MCF 10A (cell line): ENCODE measurements around the gene DGCR6L. TPM values are rescaled to one million over a fixed set of nuclear protein-coding genes. Genes with fewer than 3 reads are reported as not detected.
A peak's percentile ranks its signal among the peaks of the same experiment; 100 is the strongest.
"Not testable (repeated sequence)": the region's sequence is repeated elsewhere in the genome, so short reads cannot be mapped to it uniquely, and the experiment has no call there.

Experiments
- BruUV-seq: library from RNA; stranded (reverse); fragments of 400-500 nt; replicated peaks from 2 replicates; lab custom pipeline; 2021; lab: Mats Ljungman, UMichigan
- CTCF ChIA-PET: fragments of 300-600 bp; sonication (Branson Sonifier 250); formaldehyde crosslinking; extraction: SDS; loops from one replicate; lab custom pipeline; 2021; ENCODE audit warnings: antibody characterized with exemption, inconsistent platforms; lab: Yijun Ruan, JAX
- POLR2A ChIA-PET: fragments of 300-600, 350-650 bp; sonication (Branson Sonifier 250); formaldehyde crosslinking; extraction: SDS; loops from one replicate; lab custom pipeline; 2020; ENCODE audit warnings: antibody characterized with exemption, inconsistent platforms; lab: Yijun Ruan, JAX
- DNase-seq: peaks from one replicate; pipeline ENCODE4 v3.0.0-alpha.2; 2018; ENCODE audit not compliant: unreplicated experiment
- H3K27ac Mint-ChIP-seq: one replicate; pipeline ENCODE4 v1.8.0; 2022; ENCODE audit warnings: mild to moderate bottlenecking, low read depth, mixed read lengths; ENCODE audit not compliant: unreplicated experiment
- H3K27me3 Mint-ChIP-seq: one replicate; pipeline ENCODE4 v1.8.0; 2022; ENCODE audit warnings: mixed read lengths; ENCODE audit not compliant: insufficient read depth, unreplicated experiment
- H3K36me3 Mint-ChIP-seq: one replicate; pipeline ENCODE4 v1.8.0; 2022; ENCODE audit warnings: mild to moderate bottlenecking, moderate library complexity, mixed read lengths; ENCODE audit not compliant: insufficient read depth, unreplicated experiment
- H3K4me1 Mint-ChIP-seq: one replicate; pipeline ENCODE4 v1.8.0; 2022; ENCODE audit warnings: mixed read lengths; ENCODE audit not compliant: insufficient read depth, unreplicated experiment
- H3K4me3 Mint-ChIP-seq: one replicate; pipeline ENCODE4 v1.8.0; 2022; ENCODE audit warnings: mild to moderate bottlenecking, moderate library complexity, mixed read lengths; ENCODE audit not compliant: unreplicated experiment
- H3K9me3 Mint-ChIP-seq: one replicate; pipeline ENCODE4 v1.8.0; 2022; ENCODE audit warnings: mixed read lengths; ENCODE audit not compliant: unreplicated experiment
- intact Hi-C: fragments of 100-400 bp; cut with micrococcal nuclease; formaldehyde crosslinking; loops from 2 replicates; pipeline ENCODE4 v1.14.1; 2022
- total RNA-seq: library from RNA; stranded (reverse); gene quantifications from 2 replicates; pipeline ENCODE4 v1.2.3, GENCODE V29; 2022
- TF ChIP-seq, protein P1 (sequence below): fragments of 200-600 bp; IDR thresholded peaks from one replicate; pipeline ENCODE4 v1.8.0; 2022; ENCODE audit warnings: antibody characterized with exemption, mild to moderate bottlenecking; ENCODE audit not compliant: unreplicated experiment

Gene DGCR6L
- total RNA-seq, 1 experiment from 2014 or later: 36.4 TPM

DNA sequence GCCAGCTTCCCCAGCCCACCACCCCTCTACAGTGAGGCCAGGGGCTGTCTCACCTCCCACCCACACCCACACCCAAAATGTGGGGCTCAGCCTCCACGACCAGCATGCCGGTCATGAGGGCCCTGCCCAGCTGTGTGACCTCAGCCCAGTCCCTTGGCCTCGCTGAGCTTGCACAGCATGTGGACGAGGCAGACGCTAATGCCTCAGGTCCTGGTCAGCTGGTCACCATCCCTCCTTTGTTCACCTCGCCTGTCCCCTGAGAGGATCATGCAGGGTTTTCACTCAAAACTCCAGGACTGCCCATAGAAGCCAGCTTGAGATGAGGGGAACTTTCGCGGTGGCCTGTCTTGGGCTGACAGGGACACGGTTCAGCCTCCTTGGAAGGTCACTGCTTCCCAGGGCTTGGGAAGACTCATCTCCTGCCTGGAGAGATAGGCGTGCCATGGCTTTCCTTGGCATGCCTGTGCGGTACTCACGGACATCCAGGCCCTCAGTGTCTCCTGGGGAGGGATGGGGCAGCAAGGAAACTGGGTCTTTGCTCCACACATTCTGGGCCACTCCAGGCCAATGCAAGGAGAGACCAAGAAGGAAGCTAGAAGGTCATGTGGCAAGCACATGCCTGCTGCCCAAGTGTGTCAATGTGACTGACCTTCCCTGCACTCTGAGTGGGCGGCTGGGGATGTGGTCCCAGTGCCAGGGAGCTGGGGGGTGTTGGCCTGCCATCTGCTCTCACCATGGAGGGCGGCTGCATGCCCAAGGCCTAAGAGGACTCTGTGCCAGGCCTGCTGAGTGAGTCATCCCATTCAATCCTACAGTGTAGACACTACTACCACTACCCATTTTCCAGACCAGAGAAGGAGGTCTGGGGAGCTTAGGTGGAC is 48.5 kb downstream of the DGCR6L start:
- no peak overlapping the region for H3K4me3 Mint-ChIP-seq
- POLR2A ChIA-PET: no interaction called here
- no peak for DNase-seq
- BruUV-seq: no TSS peak
- H3K9me3 Mint-ChIP-seq: no peaks in the 10 kb centered on the region
- intact Hi-C loops: no loop called here
- H3K27me3 Mint-ChIP-seq: no peaks in the 10 kb centered on the region
- CTCF ChIA-PET: no interaction called here
- no peaks in the 10 kb centered on the region for H3K36me3 Mint-ChIP-seq
- no peaks in the 10 kb centered on the region for H3K4me1 Mint-ChIP-seq
- H3K27ac Mint-ChIP-seq: no peak overlapping the region
- TF ChIP-seq, protein P1, sequence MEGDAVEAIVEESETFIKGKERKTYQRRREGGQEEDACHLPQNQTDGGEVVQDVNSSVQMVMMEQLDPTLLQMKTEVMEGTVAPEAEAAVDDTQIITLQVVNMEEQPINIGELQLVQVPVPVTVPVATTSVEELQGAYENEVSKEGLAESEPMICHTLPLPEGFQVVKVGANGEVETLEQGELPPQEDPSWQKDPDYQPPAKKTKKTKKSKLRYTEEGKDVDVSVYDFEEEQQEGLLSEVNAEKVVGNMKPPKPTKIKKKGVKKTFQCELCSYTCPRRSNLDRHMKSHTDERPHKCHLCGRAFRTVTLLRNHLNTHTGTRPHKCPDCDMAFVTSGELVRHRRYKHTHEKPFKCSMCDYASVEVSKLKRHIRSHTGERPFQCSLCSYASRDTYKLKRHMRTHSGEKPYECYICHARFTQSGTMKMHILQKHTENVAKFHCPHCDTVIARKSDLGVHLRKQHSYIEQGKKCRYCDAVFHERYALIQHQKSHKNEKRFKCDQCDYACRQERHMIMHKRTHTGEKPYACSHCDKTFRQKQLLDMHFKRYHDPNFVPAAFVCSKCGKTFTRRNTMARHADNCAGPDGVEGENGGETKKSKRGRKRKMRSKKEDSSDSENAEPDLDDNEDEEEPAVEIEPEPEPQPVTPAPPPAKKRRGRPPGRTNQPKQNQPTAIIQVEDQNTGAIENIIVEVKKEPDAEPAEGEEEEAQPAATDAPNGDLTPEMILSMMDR: no peak

DNA sequence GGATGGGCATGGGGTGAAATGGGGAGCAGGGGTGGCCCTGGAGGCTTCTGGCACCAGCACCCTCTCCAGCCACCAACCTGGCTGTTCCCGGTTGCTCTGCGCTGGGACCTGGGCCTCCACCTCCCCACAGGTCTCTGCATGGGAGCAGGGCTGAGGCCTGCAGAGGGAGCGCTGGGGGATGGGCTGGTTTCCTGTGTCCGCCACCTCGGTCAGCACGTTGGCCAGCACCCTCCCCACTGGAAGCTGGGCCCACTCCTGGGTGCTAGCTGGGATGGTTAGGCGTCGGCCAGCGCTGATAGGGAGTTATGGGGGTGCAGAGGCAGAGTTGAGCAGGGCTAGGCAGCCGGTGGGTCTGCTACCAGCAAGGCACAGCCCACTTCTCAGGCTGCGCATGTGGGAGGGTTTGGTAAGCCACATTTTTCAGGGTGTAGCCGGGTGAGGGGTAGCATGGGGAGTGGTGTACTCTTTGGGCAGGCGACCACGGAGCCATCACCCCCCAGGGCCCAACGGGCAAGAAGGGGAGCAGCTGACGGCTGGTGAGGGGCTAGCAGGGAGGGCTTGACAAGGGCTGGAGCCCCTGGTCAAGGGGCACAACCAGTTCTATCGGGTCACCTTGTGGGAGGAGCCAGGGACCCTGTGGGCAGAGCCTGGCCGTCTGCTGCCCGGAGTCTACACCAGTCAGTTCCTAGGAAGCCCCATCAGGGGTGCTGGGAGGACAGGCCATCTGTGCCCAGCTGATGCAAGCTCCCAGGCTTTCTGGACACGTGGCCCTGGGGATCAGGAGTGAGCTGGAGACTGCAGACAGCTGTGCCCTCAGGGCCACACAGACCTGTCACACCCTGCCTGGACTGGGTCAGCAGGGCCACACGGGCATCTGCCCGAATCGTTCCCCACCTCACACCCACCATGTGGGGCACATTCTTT is 49.4 kb downstream of the DGCR6L start:
- H3K4me1 Mint-ChIP-seq, H3K9me3 Mint-ChIP-seq, H3K27ac Mint-ChIP-seq, H3K36me3 Mint-ChIP-seq, BruUV-seq, intact Hi-C loops, POLR2A ChIA-PET, DNase-seq, H3K27me3 Mint-ChIP-seq, H3K4me3 Mint-ChIP-seq, CTCF ChIA-PET: not testable (repeated sequence)

DNA sequence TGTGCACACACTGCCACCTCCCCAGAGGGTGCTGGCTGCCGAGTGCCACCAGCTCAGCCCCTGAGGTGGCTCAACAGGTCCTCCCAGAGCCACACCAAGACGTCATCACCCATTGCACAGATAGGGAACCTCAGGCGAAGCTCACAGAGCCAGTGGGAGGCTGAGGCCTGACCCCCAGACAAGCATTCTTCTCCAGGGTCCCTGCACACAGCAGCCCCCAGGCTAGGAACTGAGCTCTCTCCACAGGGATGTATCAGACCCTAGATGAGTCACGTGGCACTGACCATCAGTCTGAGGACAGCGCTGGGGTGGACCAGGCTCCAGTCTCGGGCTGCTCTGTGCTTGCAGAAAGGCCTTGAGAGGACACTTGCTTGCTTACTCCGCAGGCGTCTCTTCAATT is 50.2 kb downstream of the DGCR6L start:
- H3K4me3 Mint-ChIP-seq, H3K36me3 Mint-ChIP-seq, H3K27me3 Mint-ChIP-seq, POLR2A ChIA-PET, H3K4me1 Mint-ChIP-seq, BruUV-seq, H3K27ac Mint-ChIP-seq, H3K9me3 Mint-ChIP-seq, DNase-seq, CTCF ChIA-PET, intact Hi-C loops: not testable (repeated sequence)

DNA sequence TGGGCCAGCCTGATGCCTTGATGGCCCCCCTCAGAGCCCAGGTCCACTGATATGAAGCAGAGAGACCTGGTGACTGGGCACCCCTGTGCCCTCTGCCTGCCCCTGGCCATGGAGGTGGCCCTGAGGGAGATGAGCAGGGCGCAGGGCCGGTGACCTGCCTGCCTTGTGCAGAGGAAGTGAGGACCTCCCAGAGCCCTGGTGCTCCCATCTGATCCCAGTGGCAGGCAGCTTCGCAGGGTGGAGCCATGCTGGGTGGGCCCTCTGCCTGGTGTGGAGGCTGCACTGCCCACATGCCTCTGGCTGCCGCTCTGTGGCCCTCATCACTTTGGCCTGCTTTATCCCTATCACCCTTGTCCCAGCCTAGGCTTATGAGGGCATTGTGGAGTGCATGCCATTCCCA is 50.7 kb downstream of the DGCR6L start:
- peak overlapping the region; percentile 61 for H3K27ac Mint-ChIP-seq
- DNase-seq, CTCF ChIA-PET, POLR2A ChIA-PET, H3K36me3 Mint-ChIP-seq, H3K4me1 Mint-ChIP-seq, BruUV-seq, intact Hi-C loops, H3K4me3 Mint-ChIP-seq, H3K27me3 Mint-ChIP-seq, H3K9me3 Mint-ChIP-seq: not testable (repeated sequence)

DNA sequence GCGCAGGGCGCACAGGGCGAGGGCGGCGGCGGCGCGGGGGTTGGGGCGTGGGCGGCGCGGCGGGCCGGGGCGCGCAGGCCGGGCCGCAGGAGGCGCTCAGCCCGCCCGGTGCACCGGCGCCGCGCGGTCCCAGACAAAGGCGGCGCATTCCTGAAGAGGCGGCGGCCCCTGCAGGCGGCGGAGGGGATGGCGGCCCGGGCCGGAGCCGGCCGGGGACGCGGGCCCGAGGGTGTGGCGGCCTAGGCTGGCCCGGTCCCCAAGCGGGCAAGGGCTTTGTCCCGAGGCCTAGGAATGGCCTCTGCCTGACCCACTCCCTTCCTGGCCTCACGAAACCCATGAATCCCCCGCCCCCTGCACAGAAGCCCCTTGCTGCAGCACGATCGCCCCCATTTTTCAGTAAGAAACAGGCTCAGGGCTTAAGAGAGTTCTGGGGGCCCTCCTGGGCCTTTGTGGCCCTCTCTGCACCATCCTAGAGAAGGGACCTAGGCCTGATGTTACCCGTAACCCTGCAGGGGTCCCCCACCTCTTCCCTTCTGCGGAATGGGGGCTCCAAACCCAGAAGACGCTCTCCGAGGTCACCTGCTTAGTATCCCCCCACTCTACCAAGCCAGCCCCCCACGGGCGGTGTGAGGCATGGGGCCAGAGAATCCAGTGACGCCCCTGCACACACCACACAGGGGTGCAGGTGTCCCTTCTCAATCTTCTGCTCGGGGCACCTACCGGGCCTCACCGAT is 51.4 kb downstream of the DGCR6L start, which contains the start of gene RTN4R:
TSS of gene RTN4R (minus strand) at position 40 of the 734 bp plus-strand sequence. CDS start 226 bp downstream, outside the sequence.
- H3K27ac Mint-ChIP-seq: peak within 1 kb of the TSS; percentile 61
- H3K9me3 Mint-ChIP-seq: no peaks in the 10 kb centered on the region
- peak; percentile 58 for DNase-seq
- H3K36me3 Mint-ChIP-seq: no peaks in the 10 kb centered on the region
- no peaks in the 10 kb centered on the region for H3K4me1 Mint-ChIP-seq
- peak within 1 kb of the TSS; percentile 59 for H3K4me3 Mint-ChIP-seq
- POLR2A ChIA-PET: interaction anchor here (0.6 kb wide), 1 partner anchor 325 kb away, joined by 3 read pairs; no protein-coding TSS in a partner anchor
- TF ChIP-seq, protein P1: peak; percentile 63
- CTCF ChIA-PET: interaction anchor here (0.5 kb wide), 1 partner anchor 111 kb away, joined by 3 read pairs; no protein-coding TSS in a partner anchor
- no peaks in the 10 kb centered on the region for H3K27me3 Mint-ChIP-seq
- no TSS peak for BruUV-seq
- intact Hi-C loops: loop anchor here (1.0 kb wide), 1 partner anchor 111 kb away; no protein-coding TSS in a partner anchor
